Measurements from ENCODE around the gene C22orf15.

Gene C22orf15

DNA sequence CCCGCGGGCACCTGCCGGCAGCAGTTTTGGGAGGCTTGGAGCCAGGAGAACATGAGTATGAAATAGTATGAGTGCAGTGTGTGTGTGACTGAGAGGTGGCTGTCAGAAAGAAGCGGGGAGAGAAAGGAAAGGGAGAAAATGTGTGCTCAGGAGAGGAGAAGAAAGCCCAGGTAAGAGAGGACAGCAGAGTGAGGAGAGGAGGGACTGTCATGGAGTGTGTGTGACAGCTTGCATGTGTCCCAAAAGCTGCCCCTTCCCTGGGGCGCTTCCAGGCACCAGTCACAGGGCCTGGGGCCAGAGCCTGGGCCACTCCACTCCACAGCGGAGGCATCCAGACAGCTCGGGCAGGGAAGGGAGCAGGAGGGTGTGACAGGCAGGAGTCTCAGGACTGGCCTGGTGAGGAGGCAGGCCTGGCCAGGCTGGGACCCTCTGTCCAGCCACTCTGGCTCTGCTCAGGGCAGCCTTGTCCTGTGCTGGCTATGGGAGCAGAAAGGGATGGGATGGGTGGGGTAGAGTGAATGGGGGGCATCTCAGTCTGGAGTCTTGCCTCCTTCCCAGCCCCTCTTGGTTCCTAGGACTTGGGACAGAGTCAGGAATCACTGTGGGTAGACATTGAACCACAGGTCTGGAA lies 10.8 kb downstream of the C22orf15 start:
- no peak for DNase-seq

- DNase-seq = no peak
Observed at GRCh38 chr22:23774114-23774921, 11.5 kb downstream of the C22orf15 start.

- DNase-seq = no peak
Observed at GRCh38 chr22:23774922-23775436, 12.2 kb downstream of the C22orf15 start.

- DNase-seq = no peak
Observed at GRCh38 chr22:23775779-23776375, 13.1 kb downstream of the C22orf15 start.

DNA sequence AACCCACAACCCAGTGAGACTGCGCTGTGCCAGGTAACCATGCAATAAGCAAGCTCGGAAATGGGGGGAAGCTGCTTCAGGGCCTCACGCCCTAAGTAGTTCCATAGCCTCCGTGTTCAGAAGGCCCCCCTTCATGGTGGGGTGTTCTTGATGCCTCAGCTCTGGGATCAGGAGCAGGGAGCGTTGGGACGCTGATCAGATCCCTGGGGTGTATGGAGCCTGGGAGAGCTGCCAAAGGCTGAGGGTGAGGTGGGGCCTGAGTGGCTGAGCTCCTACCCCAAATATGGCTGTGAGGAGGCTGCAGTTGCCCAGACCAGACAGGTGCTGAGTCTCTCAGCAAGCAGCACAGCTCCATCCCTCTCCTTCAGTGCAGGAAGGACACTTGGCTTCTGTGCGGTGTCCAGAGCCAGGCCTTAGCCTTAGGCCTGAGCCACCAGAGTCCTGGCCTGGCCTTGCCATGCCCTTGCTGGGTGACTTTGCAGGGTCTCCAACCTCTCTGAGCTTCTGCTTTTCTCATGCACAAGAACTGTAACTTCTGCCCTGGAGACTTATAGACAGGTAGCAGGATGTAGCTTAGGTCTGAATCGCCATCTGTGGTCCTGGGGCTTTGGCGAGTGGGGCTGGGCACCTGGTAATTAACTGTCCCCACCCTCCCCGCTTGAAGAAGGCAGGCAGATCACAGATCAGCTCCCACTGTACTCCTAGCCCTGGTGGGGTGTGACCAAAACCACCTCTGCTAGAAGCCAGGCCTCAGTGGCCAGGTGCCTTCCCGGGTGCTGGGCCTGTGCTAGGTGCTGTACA lies 15.2 kb downstream of the C22orf15 start:
- DNase-seq = no peak

- no peak for DNase-seq
Observed at GRCh38 chr22:23778577-23778900, 15.7 kb downstream of the C22orf15 start.

- DNase-seq = no peak
Observed at GRCh38 chr22:23779083-23779482, 16.3 kb downstream of the C22orf15 start.

DNA sequence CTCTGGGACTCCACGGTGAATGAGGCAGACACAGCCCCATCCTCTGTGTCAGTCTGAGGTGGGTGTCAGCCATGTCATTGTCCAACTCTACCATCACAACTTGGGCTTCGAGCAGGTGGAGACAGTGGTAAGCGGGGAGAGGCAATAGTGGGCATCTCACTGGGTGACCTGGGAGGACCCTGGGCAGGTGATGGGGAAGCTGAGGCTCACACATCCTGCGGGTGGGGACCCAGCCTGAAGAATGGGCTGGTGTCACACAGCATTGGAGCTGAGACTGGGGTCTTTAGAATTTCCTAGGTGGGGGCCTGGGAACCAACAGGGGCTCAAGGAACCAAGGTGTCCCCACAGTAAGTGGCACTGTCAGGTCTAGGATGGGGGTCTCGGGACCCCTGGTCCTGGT lies 16.9 kb downstream of the C22orf15 start:
- DNase-seq = no peak

DNA sequence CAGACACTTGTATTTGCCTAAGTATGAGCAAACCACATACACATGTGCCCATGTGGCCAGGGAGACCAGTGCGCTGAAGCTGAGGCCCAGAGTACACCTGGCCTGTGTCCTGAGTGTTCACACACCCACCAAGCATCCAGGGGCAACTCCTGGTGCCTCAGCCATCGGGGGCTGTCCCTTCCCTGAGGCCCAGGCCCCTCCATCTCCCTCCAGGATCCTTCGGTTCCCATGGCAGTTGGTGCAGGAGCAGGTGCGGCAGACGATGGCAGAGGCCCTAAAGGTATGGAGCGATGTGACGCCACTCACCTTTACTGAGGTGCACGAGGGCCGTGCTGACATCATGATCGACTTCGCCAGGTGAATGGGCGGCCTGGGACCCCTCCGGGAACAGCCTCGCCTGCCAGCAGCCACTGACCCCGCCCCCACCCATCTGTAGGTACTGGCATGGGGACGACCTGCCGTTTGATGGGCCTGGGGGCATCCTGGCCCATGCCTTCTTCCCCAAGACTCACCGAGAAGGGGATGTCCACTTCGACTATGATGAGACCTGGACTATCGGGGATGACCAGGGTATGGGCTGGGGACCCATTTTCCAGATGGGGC lies 17.5 kb downstream of the C22orf15 start:
- DNase-seq = no peak

GRCh38 chr22:23781065-23781464 lies 18.3 kb downstream of the C22orf15 start:
- no peak for DNase-seq

- no peak for DNase-seq
Observed at GRCh38 chr22:23781511-23782183, 18.9 kb downstream of the C22orf15 start.

DNA sequence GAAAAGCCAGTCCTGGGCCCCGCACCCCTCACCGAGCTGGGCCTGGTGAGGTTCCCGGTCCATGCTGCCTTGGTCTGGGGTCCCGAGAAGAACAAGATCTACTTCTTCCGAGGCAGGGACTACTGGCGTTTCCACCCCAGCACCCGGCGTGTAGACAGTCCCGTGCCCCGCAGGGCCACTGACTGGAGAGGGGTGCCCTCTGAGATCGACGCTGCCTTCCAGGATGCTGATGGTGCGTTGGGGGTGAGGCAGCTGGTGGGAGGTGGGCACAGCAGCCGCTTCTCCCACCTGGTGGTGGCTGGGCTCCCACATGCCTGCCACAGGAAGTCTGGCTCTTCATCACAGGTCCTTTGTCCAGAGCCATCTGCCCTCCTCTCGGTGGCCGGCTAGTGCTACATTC lies 19.5 kb downstream of the C22orf15 start:
- no peak for DNase-seq

DNA sequence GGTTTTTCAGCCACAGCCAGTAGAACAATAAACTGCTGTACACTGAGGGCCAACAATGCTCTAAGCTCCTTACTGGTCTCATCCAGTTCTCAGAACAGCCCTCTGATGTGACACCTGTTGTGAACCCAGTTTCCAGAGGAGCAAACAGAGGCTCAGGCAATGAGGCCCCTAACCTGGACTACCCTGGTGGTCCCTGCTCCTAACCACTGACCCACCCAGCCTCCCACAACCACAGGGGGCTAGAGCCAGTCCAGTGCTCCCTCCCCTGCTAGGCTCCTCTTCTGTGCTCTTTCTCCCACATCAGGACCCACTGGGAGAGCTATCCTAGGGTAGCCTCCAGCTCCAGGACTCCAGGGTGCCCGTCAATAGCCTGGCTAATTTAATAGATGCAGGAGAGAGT lies 19.9 kb downstream of the C22orf15 start:
- DNase-seq = no peak

DNA sequence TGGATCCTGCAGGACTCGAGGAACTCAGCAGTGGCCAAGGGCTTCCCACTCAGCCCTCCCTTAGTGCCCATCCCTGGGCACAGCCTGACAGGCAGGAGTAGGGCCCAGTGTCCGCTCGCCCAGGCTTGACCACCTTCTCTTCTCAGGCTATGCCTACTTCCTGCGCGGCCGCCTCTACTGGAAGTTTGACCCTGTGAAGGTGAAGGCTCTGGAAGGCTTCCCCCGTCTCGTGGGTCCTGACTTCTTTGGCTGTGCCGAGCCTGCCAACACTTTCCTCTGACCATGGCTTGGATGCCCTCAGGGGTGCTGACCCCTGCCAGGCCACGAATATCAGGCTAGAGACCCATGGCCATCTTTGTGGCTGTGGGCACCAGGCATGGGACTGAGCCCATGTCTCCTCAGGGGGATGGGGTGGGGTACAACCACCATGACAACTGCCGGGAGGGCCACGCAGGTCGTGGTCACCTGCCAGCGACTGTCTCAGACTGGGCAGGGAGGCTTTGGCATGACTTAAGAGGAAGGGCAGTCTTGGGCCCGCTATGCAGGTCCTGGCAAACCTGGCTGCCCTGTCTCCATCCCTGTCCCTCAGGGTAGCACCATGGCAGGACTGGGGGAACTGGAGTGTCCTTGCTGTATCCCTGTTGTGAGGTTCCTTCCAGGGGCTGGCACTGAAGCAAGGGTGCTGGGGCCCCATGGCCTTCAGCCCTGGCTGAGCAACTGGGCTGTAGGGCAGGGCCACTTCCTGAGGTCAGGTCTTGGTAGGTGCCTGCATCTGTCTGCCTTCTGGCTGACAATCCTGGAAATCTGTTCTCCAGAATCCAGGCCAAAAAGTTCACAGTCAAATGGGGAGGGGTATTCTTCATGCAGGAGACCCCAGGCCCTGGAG lies 20.7 kb downstream of the C22orf15 start:
- no peak for DNase-seq

DNA sequence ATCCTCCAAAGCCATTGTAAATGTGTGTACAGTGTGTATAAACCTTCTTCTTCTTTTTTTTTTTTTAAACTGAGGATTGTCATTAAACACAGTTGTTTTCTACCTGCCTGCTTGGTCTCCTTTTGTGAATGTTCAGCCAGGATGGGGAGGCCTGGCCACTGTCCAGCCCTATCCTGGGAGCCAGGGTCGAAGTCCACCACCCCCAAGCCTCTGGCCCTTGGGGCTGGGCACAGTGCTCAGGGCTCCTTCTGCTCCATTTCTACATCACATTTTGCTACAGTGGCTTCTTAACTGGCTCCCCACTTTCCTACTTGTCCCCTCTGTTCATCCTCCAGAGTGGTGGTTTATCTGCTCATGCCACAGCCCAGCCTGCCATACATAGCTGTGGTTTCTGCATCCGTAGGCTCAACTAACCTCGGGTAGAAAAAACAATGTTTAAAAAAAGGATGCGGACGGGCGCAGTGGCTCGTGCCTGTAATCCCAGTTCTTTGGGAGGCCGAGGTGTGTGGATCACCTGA lies 21.5 kb downstream of the C22orf15 start:
- DNase-seq = no peak

DNA sequence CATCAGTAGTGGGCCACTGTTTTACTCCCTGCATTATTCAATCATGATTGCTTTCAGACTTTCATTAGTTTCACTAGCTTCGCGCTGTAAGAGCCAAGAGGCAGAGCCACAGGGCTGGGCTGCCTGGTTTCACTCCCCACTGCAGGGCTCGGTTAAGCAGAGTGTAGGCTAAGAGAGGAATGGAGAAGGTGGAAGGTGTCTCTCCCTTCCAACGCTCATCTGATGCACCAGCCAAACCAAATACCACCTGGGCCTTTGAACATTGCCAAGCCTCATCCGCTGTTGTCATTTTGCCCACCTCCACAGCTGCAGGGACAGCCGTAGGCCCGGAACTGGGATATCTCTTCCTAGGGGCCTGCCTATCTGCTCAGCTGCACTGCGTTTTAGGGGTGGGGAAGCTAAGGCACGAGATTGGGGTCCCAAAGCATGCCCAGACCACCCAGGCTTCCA lies 23.5 kb downstream of the C22orf15 start:
- peak in 4 of 6 experiments; percentile 4 to 67 (median 32) for DNase-seq

DNA sequence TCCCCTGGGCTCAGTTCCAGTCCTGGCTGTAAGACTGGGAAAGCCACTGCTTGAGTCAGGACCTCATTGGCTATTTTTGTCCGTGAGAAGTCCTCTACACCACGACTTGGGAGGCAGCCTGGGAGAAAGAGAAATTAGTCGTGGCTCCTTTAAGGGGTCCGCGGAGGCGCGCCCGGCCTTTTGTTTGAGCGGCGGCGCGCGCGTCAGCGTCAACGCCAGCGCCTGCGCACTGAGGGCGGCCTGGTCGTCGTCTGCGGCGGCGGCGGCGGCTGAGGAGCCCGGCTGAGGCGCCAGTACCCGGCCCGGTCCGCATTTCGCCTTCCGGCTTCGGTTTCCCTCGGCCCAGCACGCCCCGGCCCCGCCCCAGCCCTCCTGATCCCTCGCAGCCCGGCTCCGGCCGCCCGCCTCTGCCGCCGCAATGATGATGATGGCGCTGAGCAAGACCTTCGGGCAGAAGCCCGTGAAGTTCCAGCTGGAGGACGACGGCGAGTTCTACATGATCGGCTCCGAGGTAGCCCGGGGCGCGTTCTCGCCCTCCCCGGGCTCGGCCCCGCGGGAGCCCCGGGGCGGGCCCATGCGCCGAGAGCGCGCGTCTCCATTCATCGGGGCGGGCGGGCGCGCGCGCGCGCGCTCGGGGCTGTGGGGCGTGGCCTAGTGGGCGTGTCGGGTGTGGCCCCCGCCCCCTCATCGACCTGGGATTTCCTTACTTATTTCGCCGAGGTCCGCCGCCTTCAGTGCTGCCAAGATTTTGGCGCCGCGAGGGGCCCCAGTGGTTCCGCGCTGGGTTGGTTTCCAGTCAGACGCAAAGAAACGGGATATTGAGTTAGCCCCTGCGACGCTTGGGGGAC lies 24.2 kb downstream of the C22orf15 start, which contains the start of gene SMARCB1:
TSS of gene SMARCB1 (plus strand) at position 215 of the 848 bp plus-strand sequence. CDS start at position 419, 204 bp downstream.
- DNase-seq = peak; percentile 76 to 93 (median 87)

GRCh38 chr22:23787600-23787896 lies 24.8 kb downstream of the C22orf15 start:
- DNase-seq = no peak

GRCh38 chr22:23787910-23788309 lies 25.1 kb downstream of the C22orf15 start:
- no peak for DNase-seq

DNA sequence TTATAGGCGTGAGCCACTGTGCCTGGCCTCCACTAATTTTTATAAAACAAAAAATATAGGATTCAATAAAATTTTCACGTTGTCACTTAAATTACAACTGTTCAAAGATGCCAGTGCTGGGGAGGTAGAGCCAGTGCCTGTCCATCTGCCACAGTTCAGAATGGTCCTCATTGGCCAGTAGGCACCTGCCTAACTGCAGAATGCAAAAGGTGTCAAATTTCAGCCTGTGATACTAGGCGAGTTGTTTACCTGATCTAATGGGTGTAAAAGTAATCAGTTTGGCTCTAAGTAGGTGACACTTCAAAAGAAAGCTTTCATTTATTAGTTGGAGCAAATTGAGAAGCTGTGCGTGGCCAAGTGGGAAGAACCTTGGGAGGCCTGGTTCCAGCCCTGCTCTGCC lies 26.3 kb downstream of the C22orf15 start:
- DNase-seq = no peak

Measured in stimulated activated naive CD4-positive, alpha-beta T cell (primary cell).